Naive thymus-derived CD8-positive, alpha-beta T cell (primary cell): ENCODE data around the gene ATP1B4. TPM values are rescaled to one million over a fixed set of nuclear protein-coding genes. Genes with fewer than 3 reads are reported as not detected.

Experiments used
- ATAC-seq, 2 donors: fragments of 150-1000 bp; cut with Tn5 transposase in 1 of 2; sonication (Bioruptor Pico), chemical (Tn5 transposase) in 1 of 2; 1 replicate in 1 of 2; 2 replicates in 1 of 2; pipeline ENCODE4 v1.10.0; 2021; ENCODE audit warnings: mild to moderate bottlenecking in 2 of 2, moderate library complexity in 2 of 2
- POLR2A ChIA-PET: fragments of 350-600 bp; sonication (Branson Sonifier 250); formaldehyde crosslinking; loops from one replicate; lab custom pipeline; 2021; ENCODE audit warnings: antibody characterized with exemption; lab: Charles Lee
- DNase-seq, 10 donors: peaks; one replicate each; pipeline versions ENCODE4 v3.0.0 to v3.0.0-alpha.2; 2020 to 2022
- H3K27ac Mint-ChIP-seq, 10 donors: one replicate each; pipeline ENCODE4 v1.8.0; 2020 to 2022; ENCODE audit warnings: mild to moderate bottlenecking in 10 of 10, mixed read lengths in 10 of 10, moderate library complexity in 4 of 10, inconsistent platforms in 1 of 10
- H3K27me3 Mint-ChIP-seq, 5 donors: one replicate each; pipeline ENCODE4 v1.8.0; 2021 to 2022; ENCODE audit warnings: mixed read lengths in 5 of 5
- H3K36me3 Mint-ChIP-seq, 3 donors: one replicate each; pipeline ENCODE4 v1.8.0; 2020 to 2022; ENCODE audit warnings: mixed read lengths in 3 of 3, mild to moderate bottlenecking in 2 of 3, inconsistent platforms in 1 of 3
- H3K4me1 Mint-ChIP-seq, 4 donors: one replicate each; pipeline ENCODE4 v1.8.0; 2021 to 2022; ENCODE audit warnings: mixed read lengths in 4 of 4
- H3K4me3 Mint-ChIP-seq, 10 donors: one replicate each; pipeline ENCODE4 v1.8.0; 2020 to 2022; ENCODE audit warnings: mild to moderate bottlenecking in 10 of 10, mixed read lengths in 10 of 10, moderate library complexity in 6 of 10, inconsistent platforms in 1 of 10
- H3K9me3 Mint-ChIP-seq, 9 donors: one replicate each; pipeline ENCODE4 v1.8.0; 2020 to 2022; ENCODE audit warnings: mixed read lengths in 9 of 9, mild to moderate bottlenecking in 3 of 9, inconsistent platforms in 1 of 9, moderate library complexity in 1 of 9
- polyA plus RNA-seq, 3 donors: library from polyadenylated mRNA; unstranded; fragments of 300-500 nt; fragmentation: Illumina TruSeq; gene quantifications; one replicate each; pipeline ENCODE4 v1.2.3, GENCODE V29; 2021
- total RNA-seq, 8 experiments: library from RNA in 2 of 8; stranded (reverse) in 2 of 8; gene quantifications; one replicate each; pipeline ENCODE4 v1.2.3 and lab custom pipeline; 2021 to 2026

The ATP1B4 gene
- total and polyA plus RNA-seq, 5 experiments from 2014 or later, result not detected

DNA sequence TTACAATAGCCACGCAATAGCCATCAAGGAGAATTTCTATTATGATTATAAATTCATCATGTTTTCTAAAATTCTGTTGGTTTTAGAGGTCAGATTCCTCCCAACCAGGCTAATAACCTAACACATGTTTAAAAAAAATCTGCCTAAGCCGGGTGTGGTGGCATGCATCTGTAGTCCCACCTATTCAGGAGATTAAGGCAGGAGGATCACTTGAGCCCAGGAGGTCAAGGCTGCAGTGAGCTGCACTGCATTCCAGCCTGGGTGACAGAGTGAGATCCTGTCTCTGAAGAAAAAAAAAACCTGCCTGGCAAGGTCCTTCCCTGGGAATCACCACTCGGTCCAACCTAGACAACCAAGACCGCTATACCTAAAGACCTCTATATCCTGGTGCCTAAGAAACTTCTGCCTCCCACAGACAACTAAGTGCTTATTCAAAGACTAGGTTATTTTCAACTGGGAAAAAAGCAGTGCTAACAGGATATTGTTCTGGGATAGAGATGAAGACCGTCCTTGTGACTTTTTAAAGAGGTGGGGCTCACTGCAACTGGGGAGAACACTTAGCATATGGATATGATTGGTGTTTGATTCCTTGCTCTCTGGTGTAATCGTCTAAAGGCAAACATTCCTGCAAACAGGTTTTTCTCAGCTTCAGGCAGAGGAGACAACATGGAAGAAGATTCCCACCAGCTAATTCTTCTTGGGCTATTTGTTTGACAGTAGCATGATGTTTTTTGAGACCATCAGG is 18.2 kb downstream of the ATP1B4 start:
- Mint-ChIP-seq H3K27ac (no peak overlapping the region), H3K9me3 (no peaks in the 10 kb centered on the region), H3K27me3 (peaks cover 0 to 1% (median 0%) of the 10 kb centered on the region in 5 donors), H3K4me3 (no peak overlapping the region), H3K36me3 (no peaks in the 10 kb centered on the region), H3K4me1 (peaks cover 0 to 8% (median 6%) of the 10 kb centered on the region in 4 donors)
- no peak for DNase-seq
- no peak for ATAC-seq
- POLR2A ChIA-PET, result interaction anchor here (1.6 kb wide), 1 partner anchor 72 kb away, joined by 5 read pairs; no protein-coding TSS in a partner anchor

GRCh38 chrX:120380699-120381098 is 18.8 kb downstream of the ATP1B4 start:
- ATAC-seq (peak; percentile 72 to 82), DNase-seq (peak in 9 of 10 donors; percentile 1 to 64 (median 33))
- Mint-ChIP-seq H3K27ac (peak overlapping the region in 2 of 10 donors; percentile 17 to 18), H3K4me1 (peaks cover 0 to 8% (median 6%) of the 10 kb centered on the region in 4 donors), H3K27me3 (peaks cover 0 to 1% (median 0%) of the 10 kb centered on the region in 5 donors), H3K4me3 (no peak overlapping the region), H3K9me3 (no peaks in the 10 kb centered on the region), H3K36me3 (no peaks in the 10 kb centered on the region)
- POLR2A ChIA-PET, result interaction anchor here (1.6 kb wide), 1 partner anchor 72 kb away, joined by 5 read pairs; no protein-coding TSS in a partner anchor

GRCh38 chrX:120401301-120401700 is 39.4 kb downstream of the ATP1B4 start:
- POLR2A ChIA-PET, result no interaction called here

GRCh38 chrX:120402369-120402768 is 40.5 kb downstream of the ATP1B4 start:
- POLR2A ChIA-PET, result no interaction called here
- DNase-seq (no peak), ATAC-seq (no peak)
- Mint-ChIP-seq H3K36me3 (no peaks in the 10 kb centered on the region), H3K4me1 (peaks cover 0 to 3% (median 0%) of the 10 kb centered on the region in 4 donors), H3K9me3 (peaks cover 0 to 5% (median 0%) of the 10 kb centered on the region in 9 donors), H3K27ac (no peak overlapping the region), H3K4me3 (no peak overlapping the region), H3K27me3 (no peaks in the 10 kb centered on the region)

More at GRCh38 chrX:120401301-120401700, 39.4 kb downstream of the ATP1B4 start:
- H3K27me3 Mint-ChIP-seq, result no peaks in the 10 kb centered on the region
- peaks cover 0 to 3% (median 0%) of the 10 kb centered on the region in 4 donors for H3K4me1 Mint-ChIP-seq
- H3K4me3 Mint-ChIP-seq, result no peak overlapping the region
- ATAC-seq (no peak), DNase-seq (no peak)
- no peak overlapping the region for H3K27ac Mint-ChIP-seq
- H3K9me3 Mint-ChIP-seq, result peaks cover 0 to 5% (median 0%) of the 10 kb centered on the region in 9 donors
- no peaks in the 10 kb centered on the region for H3K36me3 Mint-ChIP-seq

DNA sequence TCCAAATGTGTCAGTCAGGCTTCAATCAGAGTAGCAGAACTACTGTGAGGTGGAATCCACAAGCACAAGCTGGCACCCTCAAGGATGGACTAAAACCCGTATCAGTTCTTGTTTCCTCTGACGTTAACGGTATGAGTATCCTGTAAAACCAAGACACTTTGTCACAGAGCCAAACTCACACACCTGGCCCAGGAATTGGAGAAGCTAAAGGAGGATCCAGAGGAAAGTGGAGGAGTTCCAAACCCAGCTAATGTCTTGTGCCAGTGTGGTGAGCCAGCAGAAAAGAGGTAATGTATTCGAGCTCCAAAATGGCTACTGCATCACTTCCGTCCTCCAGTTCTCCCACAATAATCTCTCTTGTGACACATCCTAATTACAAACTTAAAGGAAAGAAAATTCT is 44.7 kb downstream of the ATP1B4 start:
- Mint-ChIP-seq H3K27me3 (no peaks in the 10 kb centered on the region), H3K36me3 (peaks cover 0 to 5% (median 0%) of the 10 kb centered on the region in 3 donors), H3K4me3 (no peak overlapping the region), H3K4me1 (no peaks in the 10 kb centered on the region), H3K9me3 (peaks cover 0 to 9% (median 0%) of the 10 kb centered on the region in 9 donors), H3K27ac (no peak overlapping the region)
- DNase-seq, result no peak
- POLR2A ChIA-PET, result no interaction called here
- ATAC-seq, result no peak

- peaks cover 0 to 9% (median 0%) of the 10 kb centered on the region in 9 donors for H3K9me3 Mint-ChIP-seq
- ATAC-seq (no peak), DNase-seq (no peak)
- POLR2A ChIA-PET, result no interaction called here
- no peak overlapping the region for H3K4me3 Mint-ChIP-seq
- H3K4me1 Mint-ChIP-seq, result no peaks in the 10 kb centered on the region
- peaks cover 0 to 5% (median 0%) of the 10 kb centered on the region in 3 donors for H3K36me3 Mint-ChIP-seq
- H3K27ac Mint-ChIP-seq, result no peak overlapping the region
- no peaks in the 10 kb centered on the region for H3K27me3 Mint-ChIP-seq
Observed at GRCh38 chrX:120408168-120408567, 46.3 kb downstream of the ATP1B4 start.

- peak; percentile 43 to 59 for ATAC-seq
Observed at GRCh38 chrX:120419463-120419862, 57.6 kb downstream of the ATP1B4 start.

DNA sequence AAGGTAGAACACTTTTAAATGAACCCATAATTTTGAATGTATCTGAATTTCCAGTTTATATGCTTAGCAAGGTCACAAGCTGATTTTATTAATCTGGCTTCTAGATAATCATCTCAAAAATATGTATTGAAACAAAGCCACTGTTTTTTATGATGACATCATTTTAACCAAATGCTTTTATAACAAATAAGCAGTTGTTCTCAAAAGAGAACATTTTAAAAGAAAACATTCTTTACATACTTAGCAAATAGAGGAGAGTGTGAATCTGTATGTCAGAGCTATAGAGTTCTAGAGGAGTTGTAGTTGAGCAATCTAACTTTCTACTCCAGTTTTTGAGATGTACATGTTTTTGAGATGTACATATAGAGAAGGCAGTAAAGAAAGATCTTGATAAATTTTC is 64.7 kb downstream of the ATP1B4 start:
- no peak overlapping the region for H3K4me3 Mint-ChIP-seq
- no peaks in the 10 kb centered on the region for H3K9me3 Mint-ChIP-seq
- ATAC-seq (no peak), DNase-seq (no peak)
- no peaks in the 10 kb centered on the region for H3K36me3 Mint-ChIP-seq
- H3K4me1 Mint-ChIP-seq, result peaks cover 3 to 14% (median 10%) of the 10 kb centered on the region in 4 donors
- no peak overlapping the region for H3K27ac Mint-ChIP-seq
- H3K27me3 Mint-ChIP-seq, result no peaks in the 10 kb centered on the region
- POLR2A ChIA-PET, result no interaction called here

More at GRCh38 chrX:120419463-120419862, 57.6 kb downstream of the ATP1B4 start:
- Mint-ChIP-seq H3K27me3 (no peaks in the 10 kb centered on the region), H3K4me1 (peaks cover 4 to 25% (median 19%) of the 10 kb centered on the region in 4 donors), H3K36me3 (peaks cover 0 to 3% (median 0%) of the 10 kb centered on the region in 3 donors), H3K9me3 (no peaks in the 10 kb centered on the region), H3K27ac (peak overlapping the region; percentile 66 to 91 (median 82)), H3K4me3 (peak overlapping the region in 7 of 10 donors; percentile 26 to 46 (median 41))
- DNase-seq, result peak in 7 of 10 donors; percentile 3 to 36 (median 11)
- POLR2A ChIA-PET, result no interaction called here

- H3K4me3 Mint-ChIP-seq, result peak overlapping the region in 1 of 10 donors; percentile 41
- ATAC-seq, result no peak
- no peaks in the 10 kb centered on the region for H3K27me3 Mint-ChIP-seq
- H3K27ac Mint-ChIP-seq, result peak overlapping the region in 4 of 10 donors; percentile 3 to 23 (median 18)
- POLR2A ChIA-PET, result interaction anchor here (0.8 to 1.3 kb wide), 2 partner anchors 8 to 12 kb away, joined by 3 to 4 read pairs; no protein-coding TSS in a partner anchor
- DNase-seq, result no peak
- H3K9me3 Mint-ChIP-seq, result no peaks in the 10 kb centered on the region
- H3K4me1 Mint-ChIP-seq, result peaks cover 5 to 19% (median 10%) of the 10 kb centered on the region in 4 donors
- H3K36me3 Mint-ChIP-seq, result peaks cover 0 to 15% (median 2%) of the 10 kb centered on the region in 3 donors
Observed at GRCh38 chrX:120428309-120428708, 66.4 kb downstream of the ATP1B4 start.

GRCh38 chrX:120429776-120430540 is 68.1 kb downstream of the ATP1B4 start:
- H3K4me1 Mint-ChIP-seq, result peaks cover 5 to 19% (median 10%) of the 10 kb centered on the region in 4 donors
- H3K9me3 Mint-ChIP-seq, result no peaks in the 10 kb centered on the region
- no peak overlapping the region for H3K4me3 Mint-ChIP-seq
- ATAC-seq, result no peak
- H3K36me3 Mint-ChIP-seq, result peaks cover 0 to 25% (median 2%) of the 10 kb centered on the region in 3 donors
- DNase-seq, result no peak
- H3K27ac Mint-ChIP-seq, result peak overlapping the region in 3 of 10 donors; percentile 9 to 36 (median 14)
- H3K27me3 Mint-ChIP-seq, result no peaks in the 10 kb centered on the region
- POLR2A ChIA-PET, result no interaction called here
